Measurements from ENCODE around the gene GNG7.
"Not testable (repeated sequence)": the region's sequence is repeated elsewhere in the genome, so short reads cannot be mapped to it uniquely, and the experiment has no call there.

Gene GNG7

DNA sequence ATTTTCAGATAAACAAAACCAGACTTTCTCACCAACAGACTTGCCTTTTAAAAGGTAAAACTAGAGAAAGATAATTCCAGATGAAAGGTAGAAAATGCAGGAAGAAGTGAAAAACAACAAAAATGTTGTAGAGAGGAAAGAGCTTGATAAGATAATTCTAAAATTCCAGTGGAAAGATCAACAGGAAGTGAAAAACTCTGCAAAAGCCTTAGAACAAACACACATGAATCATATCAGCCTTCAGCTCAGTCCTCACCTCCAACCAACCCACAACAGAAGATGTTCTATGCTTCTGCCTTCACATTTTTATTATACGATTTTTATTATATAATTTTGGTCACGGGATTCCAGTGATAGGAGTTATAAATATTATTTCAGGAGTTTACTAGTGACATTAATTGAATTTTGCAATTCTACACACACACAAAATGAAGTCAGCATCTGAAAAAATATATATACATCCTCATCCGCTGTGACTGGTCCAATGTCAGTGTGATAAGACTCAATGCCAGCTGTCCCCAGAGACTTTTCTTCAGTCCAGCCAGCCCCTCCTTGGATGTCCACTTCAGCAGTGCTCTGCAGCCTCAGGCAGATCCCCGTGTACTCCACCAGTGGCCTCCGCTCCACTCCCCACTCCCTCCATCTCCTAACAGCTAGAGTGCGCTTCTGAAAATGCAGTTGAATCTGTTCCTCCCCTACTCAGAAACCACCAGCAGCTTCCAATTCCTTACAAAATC lies 168.6 kb downstream of the GNG7 start:
- DNase-seq (ENCODE audit: low read depth): no peak

- no peak for DNase-seq (ENCODE audit: low read depth)
Observed at GRCh38 chr19:2533072-2533425, 169.4 kb downstream of the GNG7 start.

GRCh38 chr19:2532252-2533071 lies 170.0 kb downstream of the GNG7 start:
- no peak for DNase-seq (ENCODE audit: low read depth)

GRCh38 chr19:2529942-2530341 lies 172.6 kb downstream of the GNG7 start:
- DNase-seq (ENCODE audit: low read depth): not testable (repeated sequence)

GRCh38 chr19:2529473-2529918 lies 173.0 kb downstream of the GNG7 start:
- no peak for DNase-seq (ENCODE audit: low read depth)

- no peak for DNase-seq (ENCODE audit: low read depth)
Observed at GRCh38 chr19:2528675-2529101, 173.8 kb downstream of the GNG7 start.

- DNase-seq (ENCODE audit: low read depth): no peak
Observed at GRCh38 chr19:2527686-2528085, 174.8 kb downstream of the GNG7 start.

DNA sequence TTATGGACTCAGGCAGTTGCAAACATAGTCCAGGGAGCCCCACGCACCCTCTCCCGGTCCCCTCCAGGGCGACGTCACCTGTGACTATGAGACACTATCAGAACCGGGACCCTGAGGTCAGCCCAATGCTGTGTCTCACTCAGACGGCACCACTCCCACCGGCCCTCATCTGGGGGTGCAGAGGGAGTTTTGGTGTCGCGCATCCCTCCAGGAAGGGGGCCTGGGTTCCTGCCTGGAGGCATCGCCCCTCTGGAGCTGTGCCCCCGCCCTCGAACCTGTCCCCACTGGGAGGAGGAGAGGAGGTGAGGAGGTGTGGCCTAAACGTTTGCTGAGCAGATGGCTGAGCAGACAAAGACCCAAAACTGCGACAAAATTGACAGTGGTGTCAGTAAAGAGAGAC lies 175.3 kb downstream of the GNG7 start:
- DNase-seq (ENCODE audit: low read depth): no peak

GRCh38 chr19:2524840-2525723 lies 177.4 kb downstream of the GNG7 start:
- DNase-seq (ENCODE audit: low read depth): no peak

GRCh38 chr19:2524361-2524839 lies 178.1 kb downstream of the GNG7 start:
- DNase-seq (ENCODE audit: low read depth): no peak

DNA sequence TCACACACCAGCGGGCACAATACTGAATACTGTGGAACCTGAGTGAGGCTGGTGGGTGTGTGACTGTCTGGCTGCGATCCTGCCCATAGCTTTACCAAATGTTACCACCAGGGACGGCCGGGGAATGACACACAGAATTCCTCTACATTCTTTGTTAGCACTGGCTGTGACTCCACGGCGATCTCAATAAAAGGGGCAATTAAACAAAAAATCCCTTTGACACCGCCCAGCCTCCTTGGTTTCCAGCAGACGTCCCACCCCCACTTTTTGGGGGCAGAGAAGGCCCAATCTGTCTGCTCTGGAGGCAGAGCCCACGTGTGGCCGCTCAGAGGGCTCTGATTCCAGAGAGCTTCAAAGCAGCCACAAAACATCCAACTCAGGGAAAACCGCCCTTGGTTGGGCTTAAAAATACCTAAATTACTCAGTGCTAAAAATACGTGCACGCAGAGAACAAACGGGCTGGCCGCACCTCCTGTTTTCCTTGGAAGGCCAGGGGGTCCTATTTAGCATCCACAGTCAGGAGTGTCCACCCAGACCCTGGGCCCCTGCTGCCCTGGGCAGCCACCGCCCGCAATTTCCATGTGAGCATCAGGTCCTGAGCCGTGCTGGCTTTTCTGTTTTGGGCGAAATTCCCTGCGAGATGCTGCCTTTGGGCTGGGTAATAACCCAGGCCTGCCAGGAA lies 178.7 kb downstream of the GNG7 start:
- DNase-seq (ENCODE audit: low read depth): no peak

DNA sequence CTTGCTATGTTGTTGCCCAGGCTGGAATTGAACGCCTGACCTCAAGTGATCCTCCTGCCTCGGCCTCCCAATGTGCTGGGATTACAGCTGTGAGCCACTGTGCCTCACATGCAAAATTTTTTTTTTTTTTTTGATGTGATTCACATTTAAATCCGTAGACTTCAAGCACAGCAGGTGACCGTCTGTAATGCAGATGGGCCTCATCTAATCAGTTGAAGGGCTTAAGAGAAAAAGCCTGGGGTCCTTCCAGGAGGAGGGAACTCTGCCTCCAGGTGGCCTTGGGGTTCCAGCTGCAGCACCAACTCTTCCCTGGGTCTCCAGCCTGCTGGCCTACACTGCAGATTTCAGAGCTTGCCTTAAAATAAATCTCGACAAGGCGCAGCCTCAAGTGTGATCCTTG lies 183.0 kb downstream of the GNG7 start:
- DNase-seq (ENCODE audit: low read depth): no peak

- not testable (repeated sequence) for DNase-seq (ENCODE audit: low read depth)
Observed at GRCh38 chr19:2518856-2519255, 183.6 kb downstream of the GNG7 start.

DNA sequence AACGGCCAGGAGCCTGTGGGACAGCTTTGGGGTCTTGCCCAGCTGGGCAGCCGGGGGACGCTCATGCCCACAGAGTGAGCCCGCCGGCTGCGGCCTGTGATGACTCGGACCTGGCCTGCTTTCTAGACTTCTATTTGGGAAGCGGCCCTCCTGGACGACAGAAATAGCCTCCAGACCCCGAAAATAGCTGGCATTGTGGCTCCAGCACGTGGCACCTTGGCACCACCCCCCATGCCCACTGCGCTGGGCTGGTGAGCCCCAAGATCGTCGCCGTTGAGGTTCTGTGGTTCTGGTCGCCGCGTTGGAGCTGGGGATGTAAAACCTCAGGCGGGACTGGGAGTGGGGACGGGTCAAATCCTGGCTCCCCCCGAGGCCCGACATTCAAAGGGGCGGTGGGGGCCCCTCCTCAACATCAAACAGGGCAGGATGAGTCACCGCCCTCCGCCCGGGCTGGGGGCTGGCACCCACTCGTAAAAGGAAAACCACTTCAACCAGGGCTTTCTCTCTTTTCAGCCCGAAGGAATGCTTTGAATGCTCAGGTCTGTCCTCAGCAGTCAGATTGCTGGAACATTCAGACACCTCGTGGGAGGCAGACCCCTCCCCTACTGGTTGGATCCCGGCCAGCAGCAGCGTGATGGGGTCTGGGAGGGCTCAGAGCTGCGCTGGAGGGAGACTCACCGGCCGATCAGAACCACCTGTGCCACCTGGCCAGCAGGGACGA lies 184.5 kb downstream of the GNG7 start:
- no peak for DNase-seq (ENCODE audit: low read depth)

DNA sequence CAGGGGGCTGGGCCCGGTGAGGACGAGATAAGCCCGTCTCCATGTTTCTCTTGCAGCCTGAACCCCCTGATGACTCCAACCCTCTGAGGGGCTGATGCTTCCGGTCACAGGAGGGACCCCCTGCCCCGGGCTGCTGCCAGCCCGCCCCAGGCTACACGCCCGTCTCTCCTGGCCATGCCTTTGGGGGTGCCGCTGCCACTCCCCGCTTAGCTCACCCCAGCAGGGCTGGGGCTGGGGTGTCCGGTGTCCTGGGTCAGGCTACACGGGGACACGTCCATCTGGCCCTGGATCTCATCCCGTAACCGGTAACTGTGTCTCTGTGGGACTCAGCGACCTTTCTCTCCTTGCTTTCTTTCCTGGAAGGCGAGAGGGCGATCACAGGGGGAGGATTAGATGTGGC lies 185.8 kb downstream of the GNG7 start:
- DNase-seq (ENCODE audit: low read depth): no peak

GRCh38 chr19:2514981-2515518 lies 187.4 kb downstream of the GNG7 start:
- DNase-seq (ENCODE audit: low read depth): no peak

- DNase-seq (ENCODE audit: low read depth): no peak
Observed at GRCh38 chr19:2512523-2513431, 189.7 kb downstream of the GNG7 start.

DNA sequence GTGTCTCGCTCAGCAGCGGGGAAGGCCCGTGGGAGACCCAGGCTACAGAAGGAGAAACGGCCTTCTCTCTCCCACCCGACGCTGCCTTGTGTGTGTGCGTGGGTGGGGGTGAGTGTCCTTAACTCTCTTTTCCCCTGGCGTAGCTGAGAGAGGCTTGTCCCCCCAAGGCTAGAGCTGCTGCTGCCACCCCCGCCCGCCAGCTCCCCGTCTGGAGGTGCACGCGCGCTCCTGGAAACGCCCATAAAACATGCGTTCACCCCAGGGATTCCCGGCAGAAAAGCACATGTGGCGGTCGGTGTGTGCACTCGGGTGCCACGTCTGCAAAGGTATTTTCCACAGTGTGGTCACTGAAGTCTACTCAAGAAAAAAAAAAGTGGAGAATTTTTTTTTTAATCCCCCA lies 190.5 kb downstream of the GNG7 start:
- no peak for DNase-seq (ENCODE audit: low read depth)

DNA sequence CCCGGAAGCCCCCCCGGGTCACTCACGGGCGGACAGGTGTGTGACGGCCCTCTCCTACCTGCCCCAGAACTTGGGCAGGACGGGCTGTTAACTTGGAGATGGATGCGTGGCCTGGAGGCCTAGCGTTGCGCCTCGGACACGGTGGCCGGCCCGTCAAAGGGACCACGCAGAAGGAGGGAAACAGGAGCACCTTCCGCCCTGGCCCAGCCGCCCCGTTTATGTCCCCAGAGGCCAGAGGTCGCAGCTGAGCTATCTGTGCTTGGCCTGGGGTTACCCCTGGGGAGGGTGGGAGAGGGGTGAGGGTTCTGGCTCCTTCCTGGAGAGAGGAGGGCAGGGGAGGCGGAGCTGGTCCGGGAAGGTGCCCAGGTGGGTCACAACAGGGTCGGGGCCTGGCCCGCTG lies 190.9 kb downstream of the GNG7 start:
- no peak for DNase-seq (ENCODE audit: low read depth)

GRCh38 chr19:2509096-2509495 lies 193.4 kb downstream of the GNG7 start:
- no peak for DNase-seq (ENCODE audit: low read depth)
